Upper lobe of left lung (tissue), 4 donors: ENCODE results near the gene OR52K2.

Experiments used
- POLR2A ChIP-seq, 4 donors: fragments of 450-650 bp; IDR thresholded peaks; one replicate each; pipeline ENCODE4 v1.5.1; 2016 to 2017; ENCODE audit warnings: antibody characterized with exemption in 4 of 4, mild to moderate bottlenecking in 2 of 4
- POLR2AphosphoS5 ChIP-seq, 2 donors: sonication (generic); formaldehyde crosslinking; IDR thresholded peaks; one replicate each; pipeline ENCODE4 v1.5.1; 2017; ENCODE audit warnings: antibody characterized with exemption in 2 of 2
- TF ChIP-seq, protein P1 (sequence below), 6 experiments: fragments of 450-650 bp in 4 of 6; fragments of 200-600 bp in 2 of 6; sonication (generic) in 2 of 6; IDR thresholded peaks; one replicate each; pipeline ENCODE4 v1.5.1; 2016 to 2019; ENCODE audit warnings: antibody characterized with exemption in 6 of 6

GRCh38 chr11:4441515-4441914 is 7.6 kb upstream of the OR52K2 start:
- no peak for TF ChIP-seq POLR2A (IDR thresholded peaks at IDR 0.05)
- TF ChIP-seq, protein P1, sequence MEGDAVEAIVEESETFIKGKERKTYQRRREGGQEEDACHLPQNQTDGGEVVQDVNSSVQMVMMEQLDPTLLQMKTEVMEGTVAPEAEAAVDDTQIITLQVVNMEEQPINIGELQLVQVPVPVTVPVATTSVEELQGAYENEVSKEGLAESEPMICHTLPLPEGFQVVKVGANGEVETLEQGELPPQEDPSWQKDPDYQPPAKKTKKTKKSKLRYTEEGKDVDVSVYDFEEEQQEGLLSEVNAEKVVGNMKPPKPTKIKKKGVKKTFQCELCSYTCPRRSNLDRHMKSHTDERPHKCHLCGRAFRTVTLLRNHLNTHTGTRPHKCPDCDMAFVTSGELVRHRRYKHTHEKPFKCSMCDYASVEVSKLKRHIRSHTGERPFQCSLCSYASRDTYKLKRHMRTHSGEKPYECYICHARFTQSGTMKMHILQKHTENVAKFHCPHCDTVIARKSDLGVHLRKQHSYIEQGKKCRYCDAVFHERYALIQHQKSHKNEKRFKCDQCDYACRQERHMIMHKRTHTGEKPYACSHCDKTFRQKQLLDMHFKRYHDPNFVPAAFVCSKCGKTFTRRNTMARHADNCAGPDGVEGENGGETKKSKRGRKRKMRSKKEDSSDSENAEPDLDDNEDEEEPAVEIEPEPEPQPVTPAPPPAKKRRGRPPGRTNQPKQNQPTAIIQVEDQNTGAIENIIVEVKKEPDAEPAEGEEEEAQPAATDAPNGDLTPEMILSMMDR (IDR thresholded peaks at IDR 0.05), result no peak
- no peak for TF ChIP-seq POLR2AphosphoS5 (IDR thresholded peaks at IDR 0.05)
